Activated CD4-positive, CD25-positive, alpha-beta regulatory T cell treated with anti-CD3 and anti-CD28 coated beads, Interleukin-2, amount 50 U/mL, for 72 hours (primary cell): ENCODE results near the gene STK35.

Source experiments
- DNase-seq: peaks from one replicate; pipeline ENCODE4 v3.0.0; 2021

The STK35 gene

GRCh38 chr20:2136275-2136674 is 34.6 kb downstream of the STK35 start:
- no peak for DNase-seq

GRCh38 chr20:2137552-2138201 is 36.0 kb downstream of the STK35 start:
- no peak for DNase-seq

GRCh38 chr20:2138396-2138795 is 36.8 kb downstream of the STK35 start:
- DNase-seq, result no peak

- no peak for DNase-seq
Observed at GRCh38 chr20:2139250-2139649, 37.6 kb downstream of the STK35 start.

- DNase-seq, result no peak
Observed at GRCh38 chr20:2139736-2140135, 38.1 kb downstream of the STK35 start.

- no peak for DNase-seq
Observed at GRCh38 chr20:2140561-2140960, 38.9 kb downstream of the STK35 start.

- no peak for DNase-seq
Observed at GRCh38 chr20:2141600-2142575, 40.3 kb downstream of the STK35 start.

GRCh38 chr20:2142649-2143048 is 41.0 kb downstream of the STK35 start:
- no peak for DNase-seq

- no peak for DNase-seq
Observed at GRCh38 chr20:2143594-2143993, 42.0 kb downstream of the STK35 start.

- DNase-seq, result no peak
Observed at GRCh38 chr20:2144850-2145249, 43.2 kb downstream of the STK35 start.

GRCh38 chr20:2145376-2145775 is 43.7 kb downstream of the STK35 start:
- DNase-seq, result no peak

GRCh38 chr20:2146080-2146867 is 44.6 kb downstream of the STK35 start:
- no peak for DNase-seq

- no peak for DNase-seq
Observed at GRCh38 chr20:2149507-2149906, 47.9 kb downstream of the STK35 start.

GRCh38 chr20:2150660-2151059 is 49.0 kb downstream of the STK35 start:
- DNase-seq, result no peak

- no peak for DNase-seq
Observed at GRCh38 chr20:2151858-2152281, 50.2 kb downstream of the STK35 start.

- no peak for DNase-seq
Observed at GRCh38 chr20:2152317-2152716, 50.7 kb downstream of the STK35 start.

- DNase-seq, result no peak
Observed at GRCh38 chr20:2153326-2153725, 51.7 kb downstream of the STK35 start.

- DNase-seq, result no peak
Observed at GRCh38 chr20:2156224-2156623, 54.6 kb downstream of the STK35 start.

GRCh38 chr20:2156666-2157624 is 55.3 kb downstream of the STK35 start:
- no peak for DNase-seq

GRCh38 chr20:2162125-2162822 is 60.6 kb downstream of the STK35 start:
- DNase-seq, result no peak

- no peak for DNase-seq
Observed at GRCh38 chr20:2162823-2163166, 61.2 kb downstream of the STK35 start.

GRCh38 chr20:2163312-2163711 is 61.7 kb downstream of the STK35 start:
- DNase-seq, result no peak
